ENCODE results near the gene DSEL.
A peak's percentile ranks its signal among the peaks of the same experiment; 100 is the strongest.

The DSEL gene

DNA sequence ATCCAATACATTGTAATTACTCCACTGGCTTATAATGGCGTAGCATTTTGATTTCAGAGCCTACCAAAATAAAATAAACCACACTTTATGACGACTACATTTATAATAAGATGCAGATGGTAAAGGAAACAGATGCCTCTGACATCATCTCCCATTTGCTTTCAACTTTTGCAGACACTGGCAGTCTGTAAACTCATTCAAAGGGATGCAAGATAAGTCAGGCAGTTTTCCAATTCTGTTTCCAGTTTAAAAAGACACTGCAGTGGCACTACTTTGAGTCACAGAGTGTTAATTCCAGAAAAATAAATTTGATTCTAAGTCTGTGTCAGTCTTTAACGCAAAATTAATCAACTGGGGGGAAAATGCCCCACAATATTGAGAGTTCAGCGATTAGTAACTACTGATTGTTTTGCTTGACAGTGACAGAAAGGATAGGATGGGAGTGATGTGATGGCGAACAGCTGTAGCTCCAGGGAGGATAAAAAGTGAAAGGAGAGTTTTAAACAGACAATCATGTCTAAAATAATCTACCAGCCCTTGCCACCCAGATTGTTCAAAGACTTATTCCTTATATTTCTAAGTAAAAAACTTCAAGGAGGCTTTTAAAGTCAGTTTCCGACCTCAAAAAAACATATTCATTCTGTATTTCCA, 6.7 kb downstream of the DSEL start:
- TF ChIP-seq, protein P1, sequence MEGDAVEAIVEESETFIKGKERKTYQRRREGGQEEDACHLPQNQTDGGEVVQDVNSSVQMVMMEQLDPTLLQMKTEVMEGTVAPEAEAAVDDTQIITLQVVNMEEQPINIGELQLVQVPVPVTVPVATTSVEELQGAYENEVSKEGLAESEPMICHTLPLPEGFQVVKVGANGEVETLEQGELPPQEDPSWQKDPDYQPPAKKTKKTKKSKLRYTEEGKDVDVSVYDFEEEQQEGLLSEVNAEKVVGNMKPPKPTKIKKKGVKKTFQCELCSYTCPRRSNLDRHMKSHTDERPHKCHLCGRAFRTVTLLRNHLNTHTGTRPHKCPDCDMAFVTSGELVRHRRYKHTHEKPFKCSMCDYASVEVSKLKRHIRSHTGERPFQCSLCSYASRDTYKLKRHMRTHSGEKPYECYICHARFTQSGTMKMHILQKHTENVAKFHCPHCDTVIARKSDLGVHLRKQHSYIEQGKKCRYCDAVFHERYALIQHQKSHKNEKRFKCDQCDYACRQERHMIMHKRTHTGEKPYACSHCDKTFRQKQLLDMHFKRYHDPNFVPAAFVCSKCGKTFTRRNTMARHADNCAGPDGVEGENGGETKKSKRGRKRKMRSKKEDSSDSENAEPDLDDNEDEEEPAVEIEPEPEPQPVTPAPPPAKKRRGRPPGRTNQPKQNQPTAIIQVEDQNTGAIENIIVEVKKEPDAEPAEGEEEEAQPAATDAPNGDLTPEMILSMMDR (IDR thresholded peaks at IDR 0.05; ENCODE audit: low read depth, low read length) = no peak
- peak; percentile 56 to 74 for DNase-seq (ENCODE audit: low read depth in 2 of 2)
- no peak overlapping the region for H3K4me3 ChIP-seq (replicated peaks in 1 of 2; ENCODE audit: low read depth in 2 of 2, low read length in 2 of 2)

DNA sequence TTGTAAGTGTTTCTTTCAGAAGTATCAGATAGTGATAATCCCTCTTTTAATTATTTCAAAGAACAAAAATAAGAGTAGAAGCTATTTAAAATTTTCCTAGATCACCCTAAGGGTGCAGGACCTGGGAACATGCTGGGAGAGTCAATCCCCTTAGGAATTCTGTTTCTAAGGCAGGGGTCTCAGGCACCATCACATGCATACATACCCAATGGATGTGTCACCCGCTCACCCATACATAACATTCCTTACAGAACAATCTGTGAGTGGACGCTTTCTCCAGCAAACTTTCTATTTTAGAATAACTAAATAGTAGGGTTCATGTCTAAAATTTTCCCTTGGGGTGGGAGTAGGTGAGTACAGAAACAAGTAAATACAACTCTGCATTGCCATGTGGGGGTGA, 8.4 kb downstream of the DSEL start:
- no peak overlapping the region for H3K4me3 ChIP-seq (replicated peaks in 1 of 2; ENCODE audit: low read depth in 2 of 2, low read length in 2 of 2)
- DNase-seq (ENCODE audit: low read depth in 2 of 2) = peak in 1 of 2 donors; percentile 48
- TF ChIP-seq, protein P1 (IDR thresholded peaks at IDR 0.05; ENCODE audit: low read depth, low read length) = no peak

GRCh38 chr18:67504739-67505138, 11.8 kb downstream of the DSEL start:
- TF ChIP-seq, protein P1 (IDR thresholded peaks at IDR 0.05; ENCODE audit: low read depth, low read length) = no peak
- H3K4me3 ChIP-seq (replicated peaks in 1 of 2; ENCODE audit: low read depth in 2 of 2, low read length in 2 of 2) = no peak overlapping the region
- DNase-seq (ENCODE audit: low read depth in 2 of 2) = no peak

GRCh38 chr18:67500522-67501205, 15.9 kb downstream of the DSEL start:
- H3K4me3 ChIP-seq (replicated peaks in 1 of 2; ENCODE audit: low read depth in 2 of 2, low read length in 2 of 2) = no peak overlapping the region
- TF ChIP-seq, protein P1 (IDR thresholded peaks at IDR 0.05; ENCODE audit: low read depth, low read length) = no peak
- no peak for DNase-seq (ENCODE audit: low read depth in 2 of 2)

DNA sequence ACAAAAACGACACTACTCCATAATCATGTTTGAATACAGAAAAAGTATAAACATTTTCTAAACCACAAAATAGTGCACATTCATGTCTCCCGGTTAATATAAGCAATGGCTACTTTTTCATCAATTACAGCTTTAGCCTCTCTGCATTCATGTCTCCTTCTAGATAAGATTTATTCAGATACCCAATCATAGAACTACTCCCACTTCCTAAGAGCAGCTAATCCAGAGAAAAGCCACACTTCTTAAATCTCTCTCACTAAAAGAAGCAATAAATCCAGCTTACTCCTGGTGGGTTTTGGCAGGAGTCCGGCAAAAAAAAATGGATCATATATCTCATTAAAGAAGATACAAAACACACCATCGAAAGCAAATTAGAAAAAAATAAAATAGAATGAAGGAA, 20.1 kb downstream of the DSEL start:
- no peak overlapping the region for H3K4me3 ChIP-seq (replicated peaks in 1 of 2; ENCODE audit: low read depth in 2 of 2, low read length in 2 of 2)
- TF ChIP-seq, protein P1 (IDR thresholded peaks at IDR 0.05; ENCODE audit: low read depth, low read length) = no peak

DNA sequence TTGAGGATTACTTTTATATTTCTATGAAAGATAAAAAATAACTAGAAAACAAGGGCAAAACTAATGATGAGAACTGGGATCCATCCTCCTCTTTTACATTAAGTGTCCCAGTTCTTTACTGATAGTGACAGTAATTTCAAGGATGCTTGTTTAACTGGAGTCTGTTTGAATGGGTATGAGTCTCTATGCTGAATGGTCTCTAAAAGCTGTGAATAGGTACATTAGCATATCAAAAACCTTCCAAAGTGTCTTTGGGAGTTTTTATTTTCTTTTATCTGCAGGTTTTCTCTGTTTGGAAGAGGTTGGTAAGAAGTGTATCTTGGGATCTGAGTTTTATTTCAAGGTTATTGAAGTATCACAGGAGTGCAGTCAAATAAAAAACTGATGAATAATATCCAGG, 30.0 kb downstream of the DSEL start:
- TF ChIP-seq, protein P1 (IDR thresholded peaks at IDR 0.05; ENCODE audit: low read depth, low read length) = no peak
- H3K4me3 ChIP-seq (replicated peaks in 1 of 2; ENCODE audit: low read depth in 2 of 2, low read length in 2 of 2) = no peak overlapping the region
- no peak for DNase-seq (ENCODE audit: low read depth in 2 of 2)

More for the DNA sequence above, 20.1 kb downstream of the DSEL start:
- DNase-seq (ENCODE audit: low read depth in 2 of 2) = no peak
